IMR-90 (cell line): ENCODE results near the gene IL37. TPM values are rescaled to one million over a fixed set of nuclear protein-coding genes. Genes with fewer than 3 reads are reported as not detected.
"Not testable (repeated sequence)": the region's sequence is repeated elsewhere in the genome, so short reads cannot be mapped to it uniquely, and the experiment has no call there.

Source experiments
- ATAC-seq: fragments of 200-7000 bp; cut with Tn5 transposase; 2 replicates; pipeline ENCODE4 v1.9.1; 2020; ENCODE audit warnings: low read depth, mild to moderate bottlenecking, moderate library complexity
- BruUV-seq: library from RNA; stranded (reverse); fragments of 400-500 nt; replicated peaks from 2 replicates; lab custom pipeline; 2021; lab: Mats Ljungman, UMichigan
- CTCF ChIA-PET: fragments of 300-600 bp; formaldehyde crosslinking; extraction: SDS; loops from one replicate; lab custom pipeline; 2021; ENCODE audit warnings: antibody characterized with exemption; lab: Yijun Ruan, JAX
- POLR2A ChIA-PET: fragments of 300-600 bp; sonication (Branson Sonifier 250); formaldehyde crosslinking; loops from one replicate; lab custom pipeline; 2022; ENCODE audit warnings: antibody characterized with exemption; ENCODE audit not compliant: unreplicated experiment; lab: Charles Lee
- DNase-seq: peaks from one replicate; pipeline ENCODE4 v3.0.0; 2013
- H2AFZ ChIP-seq: replicated peaks from 2 replicates; pipeline ENCODE3; 2013; ENCODE audit warnings: low read length, mild to moderate bottlenecking; ENCODE audit not compliant: poor library complexity
- H2AK5ac ChIP-seq: 2 replicates; pipeline ENCODE4 v1.6.1; 2013; ENCODE audit warnings: low read depth, low read length, inconsistent platforms
- H2AK9ac ChIP-seq: replicated peaks from 2 replicates; pipeline ENCODE3; 2013; ENCODE audit warnings: mild to moderate bottlenecking, low read depth, low read length, moderate library complexity; ENCODE audit not compliant: poor library complexity
- H2BK120ac ChIP-seq: 2 replicates; pipeline ENCODE4 v1.6.1; 2013; ENCODE audit warnings: low read depth, low read length, inconsistent platforms
- H2BK15ac ChIP-seq: 3 replicates; pipeline ENCODE4 v1.6.1; 2013; ENCODE audit warnings: low read depth, low read length, inconsistent platforms
- H2BK20ac ChIP-seq: 2 replicates; pipeline ENCODE4 v1.6.1; 2013; ENCODE audit warnings: low read depth, mild to moderate bottlenecking, inconsistent platforms, low read length, moderate library complexity
- H2BK5ac ChIP-seq: 2 replicates; pipeline ENCODE4 v1.6.1; 2013; ENCODE audit warnings: mild to moderate bottlenecking, low read depth, low read length, inconsistent platforms; ENCODE audit not compliant: poor library complexity, severe bottlenecking
- H3K14ac ChIP-seq: replicated peaks from 2 replicates; pipeline ENCODE4 v1.6.1; 2013; ENCODE audit warnings: low read depth, low read length, inconsistent platforms
- H3K18ac ChIP-seq: 2 replicates; pipeline ENCODE4 v1.6.1; 2013; ENCODE audit warnings: low read depth, low read length, control low read depth
- H3K23ac ChIP-seq: 2 replicates; pipeline ENCODE4 v1.6.1; 2013; ENCODE audit warnings: low read depth, low read length, inconsistent platforms
- H3K27ac ChIP-seq: 2 replicates; pipeline ENCODE4 v1.5.1; 2013; ENCODE audit warnings: mild to moderate bottlenecking, control low read depth, low read length; ENCODE audit not compliant: insufficient read depth
- H3K27me3 ChIP-seq: 2 replicates; pipeline ENCODE4 v1.6.1; 2013; ENCODE audit warnings: low read length; ENCODE audit not compliant: control insufficient read depth, insufficient read depth
- H3K36me3 ChIP-seq: 2 replicates; pipeline ENCODE4 v1.6.1; 2013; ENCODE audit warnings: low read length, mixed read lengths; ENCODE audit not compliant: control insufficient read depth, insufficient read depth
- H3K4ac ChIP-seq: 2 replicates; pipeline ENCODE4 v1.6.1; 2013; ENCODE audit warnings: low read depth, low read length, inconsistent platforms
- H3K4me1 ChIP-seq: 2 replicates; pipeline ENCODE4 v1.6.1; 2013; ENCODE audit warnings: low read length, mixed read lengths; ENCODE audit not compliant: control insufficient read depth, insufficient read depth
- H3K4me2 ChIP-seq: 2 replicates; pipeline ENCODE4 v1.6.1; 2013; ENCODE audit warnings: low read depth, mild to moderate bottlenecking, control low read depth, low read length, moderate library complexity
- H3K4me3 ChIP-seq: 2 replicates; pipeline ENCODE4 v1.5.1; 2013; ENCODE audit warnings: low read depth, mild to moderate bottlenecking, control low read depth, low read length, moderate library complexity; ENCODE audit not compliant: insufficient read depth
- H3K56ac ChIP-seq: 2 replicates; pipeline ENCODE4 v1.6.1; 2013; ENCODE audit warnings: low read length, inconsistent platforms; ENCODE audit not compliant: insufficient read depth; ENCODE audit errors: extremely low read depth
- H3K79me1 ChIP-seq, 2 experiments: 2 replicates each; pipeline ENCODE4 v1.6.1; 2013; ENCODE audit warnings: low read length in 2 of 2, inconsistent platforms in 1 of 2, low read depth in 1 of 2
- H3K9ac ChIP-seq: 2 replicates; pipeline ENCODE4 v1.6.1; 2013; ENCODE audit warnings: low read depth, low read length, control low read depth
- H3K9me1 ChIP-seq: 2 replicates; pipeline ENCODE4 v1.6.1; 2013; ENCODE audit warnings: low read length, inconsistent platforms; ENCODE audit not compliant: insufficient read depth
- H3K9me3 ChIP-seq: 2 replicates; pipeline ENCODE4 v1.6.1; 2013; ENCODE audit warnings: low read length; ENCODE audit not compliant: control insufficient read depth, insufficient read depth
- H4K20me1 ChIP-seq: 2 replicates; pipeline ENCODE4 v1.6.1; 2013; ENCODE audit warnings: low read length, inconsistent platforms; ENCODE audit not compliant: insufficient read depth
- H4K5ac ChIP-seq: 2 replicates; pipeline ENCODE4 v1.6.1; 2013; ENCODE audit warnings: mild to moderate bottlenecking, low read depth, low read length, control low read depth
- H4K8ac ChIP-seq, 2 experiments: 2 replicates each; pipeline ENCODE4 v1.6.1; 2013; ENCODE audit warnings: low read depth in 2 of 2, low read length in 2 of 2, control low read depth in 1 of 2, inconsistent platforms in 1 of 2
- H4K91ac ChIP-seq: 2 replicates; pipeline ENCODE4 v1.6.1; 2013; ENCODE audit warnings: low read depth, low read length, inconsistent platforms; ENCODE audit not compliant: insufficient read depth
- MAZ ChIP-seq: IDR thresholded peaks from 2 replicates; pipeline ENCODE4 v1.6.1; 2012; ENCODE audit warnings: low read depth, mild to moderate bottlenecking, low read length, improper control_type of control experiment, moderate library complexity, borderline replicate concordance
- RAD21 ChIP-seq: IDR thresholded peaks from 2 replicates; pipeline ENCODE4 v1.6.1; 2012; ENCODE audit warnings: low read length, improper control_type of control experiment
- WGBS, 2 experiments: methylation state at CpG; one replicate each; pipeline versions ENCODE4 v1.1.5 to v1.1.7; 2013; ENCODE audit warnings: missing lambda C conversion rate in 2 of 2; ENCODE audit not compliant: insufficient read length in 1 of 2; ENCODE audit errors: extremely low coverage in 2 of 2; 5-methylcytosine and 5-hydroxymethylcytosine counted together
- dilution Hi-C: fragments of 300-500 bp; cut with HindIII; formaldehyde crosslinking; loops from one replicate; pipeline ENCODE4 v1.14.3; 2018; ENCODE audit warnings: low sequenced_read_pairs; ENCODE audit not compliant: unreplicated experiment
- in situ Hi-C: fragments of 300-500 bp; cut with MboI; formaldehyde crosslinking; loops from 3 replicates; pipeline ENCODE4 v1.14.3; 2019; ENCODE audit warnings: low sequenced_read_pairs, inconsistent platforms, mixed read lengths
- intact Hi-C: fragments of 100-400 bp; cut with micrococcal nuclease; formaldehyde crosslinking; loops from 2 replicates; pipeline ENCODE4 v1.10.0; 2022
- polyA plus RNA-seq, 3 experiments: library from polyadenylated mRNA; depleted of rRNA; stranded (reverse); fragments of >200 nt; gene quantifications; 2 replicates each; pipeline ENCODE4 v1.2.3, GENCODE V29; 2012; ENCODE audit warnings: low replicate concordance in 1 of 3
- total RNA-seq: library from RNA; depleted of rRNA; stranded (reverse); fragments of >200 nt; gene quantifications from 2 replicates; pipeline ENCODE4 v1.2.3, GENCODE V29; 2012
- TF ChIP-seq, protein P1 (sequence below): fragments of 150-350 bp; IDR thresholded peaks from 2 replicates; pipeline ENCODE4 v1.6.1; 2016; ENCODE audit warnings: low read depth, mild to moderate bottlenecking, low read length, moderate library complexity, borderline replicate concordance

The IL37 gene
- total and polyA plus RNA-seq, 2 of the 4 experiments (the other 2 are of a cell fraction), result 0.15 TPM; not detected in 1

DNA sequence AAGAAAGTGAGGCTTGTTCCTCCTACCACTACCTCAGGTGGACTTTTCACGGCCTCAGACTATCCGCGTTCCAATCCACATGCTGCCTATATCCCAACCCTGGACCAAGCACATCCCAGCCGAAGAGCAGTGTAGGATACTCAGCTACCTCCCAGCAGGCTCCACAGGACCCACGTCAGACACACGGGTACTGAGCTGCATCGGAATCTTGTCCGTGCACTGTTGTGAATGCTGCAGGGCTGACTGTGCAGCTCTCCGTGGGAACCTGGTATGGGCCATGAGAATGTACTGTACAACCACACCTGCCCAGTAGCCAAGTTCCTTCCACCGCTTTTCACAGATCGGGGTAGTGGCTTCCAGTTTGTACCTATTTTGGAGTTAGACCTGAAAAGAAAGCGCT lies 22.3 kb downstream of the IL37 start:
- Histone ChIP-seq H4K8ac (no peak overlapping the region), H3K14ac (no peak overlapping the region), H3K9me3 (no peaks in the 10 kb centered on the region), H2BK120ac (no peak overlapping the region), H3K27me3 (peaks cover 16% of the 10 kb centered on the region), H3K4me3 (no peak overlapping the region), H3K18ac (no peak overlapping the region), H4K5ac (no peak overlapping the region), H3K79me1 (no peaks in the 10 kb centered on the region), H3K36me3 (no peaks in the 10 kb centered on the region), H2AK5ac (no peak overlapping the region), H2BK5ac (no peak overlapping the region), H2BK15ac (no peak overlapping the region), H3K23ac (no peak overlapping the region), H3K4me1 (no peaks in the 10 kb centered on the region), H2AFZ (no peak overlapping the region), H4K20me1 (no peaks in the 10 kb centered on the region), H2AK9ac (no peak overlapping the region), H4K91ac (no peak overlapping the region), H3K9me1 (no peaks in the 10 kb centered on the region), H3K4ac (no peak overlapping the region), H2BK20ac (no peak overlapping the region), H3K9ac (no peak overlapping the region), H3K4me2 (no peak overlapping the region), H3K56ac (no peak overlapping the region), H3K27ac (no peak overlapping the region)
- dilution Hi-C loops, result no loop called here
- no TSS peak for BruUV-seq
- in situ Hi-C loops, result no loop called here
- no peak for DNase-seq
- no peak for ATAC-seq
- WGBS, 2 experiments, result 90% methylated on average over 3 of the region's 12 CpGs; no CpG with 5 or more reads in 1 of the 2 experiments
- no peak for TF ChIP-seq MAZ
- TF ChIP-seq, protein P1, sequence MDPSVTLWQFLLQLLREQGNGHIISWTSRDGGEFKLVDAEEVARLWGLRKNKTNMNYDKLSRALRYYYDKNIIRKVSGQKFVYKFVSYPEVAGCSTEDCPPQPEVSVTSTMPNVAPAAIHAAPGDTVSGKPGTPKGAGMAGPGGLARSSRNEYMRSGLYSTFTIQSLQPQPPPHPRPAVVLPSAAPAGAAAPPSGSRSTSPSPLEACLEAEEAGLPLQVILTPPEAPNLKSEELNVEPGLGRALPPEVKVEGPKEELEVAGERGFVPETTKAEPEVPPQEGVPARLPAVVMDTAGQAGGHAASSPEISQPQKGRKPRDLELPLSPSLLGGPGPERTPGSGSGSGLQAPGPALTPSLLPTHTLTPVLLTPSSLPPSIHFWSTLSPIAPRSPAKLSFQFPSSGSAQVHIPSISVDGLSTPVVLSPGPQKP, result no peak
- TF ChIP-seq RAD21, result no peak
- ChIA-PET POLR2A (no interaction called here), CTCF (no interaction called here)
- intact Hi-C loops, result no loop called here

DNA sequence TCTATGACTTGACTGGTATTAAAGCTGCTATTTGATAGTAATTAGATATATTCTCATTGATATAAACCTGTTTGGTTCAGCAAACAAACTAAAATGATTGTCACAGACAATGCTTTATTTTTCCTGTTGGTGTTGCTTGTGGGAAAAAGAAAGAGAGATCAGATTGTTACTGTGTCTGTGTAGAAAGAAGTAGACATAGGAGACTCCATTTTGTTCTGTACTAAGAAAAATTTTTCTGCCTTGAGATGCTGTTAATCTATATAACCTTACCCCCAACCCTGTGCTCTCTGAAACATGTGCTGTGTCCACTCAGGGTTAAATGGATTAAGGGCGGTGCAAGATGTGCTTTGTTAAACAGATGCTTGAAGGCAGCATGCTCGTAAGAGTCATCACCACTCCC lies 23.2 kb downstream of the IL37 start:
- H4K91ac ChIP-seq, CTCF ChIA-PET, H3K4me3 ChIP-seq, H3K14ac ChIP-seq, ATAC-seq, in situ Hi-C loops, H3K9me3 ChIP-seq, H3K4me2 ChIP-seq, dilution Hi-C loops, H2AFZ ChIP-seq, H2BK120ac ChIP-seq, H2AK9ac ChIP-seq, H2BK15ac ChIP-seq, H2BK20ac ChIP-seq, H3K27ac ChIP-seq, H3K23ac ChIP-seq, H4K5ac ChIP-seq, POLR2A ChIA-PET, H3K4ac ChIP-seq, H4K8ac ChIP-seq, BruUV-seq, intact Hi-C loops, H4K20me1 ChIP-seq, H3K4me1 ChIP-seq, H3K9me1 ChIP-seq, H3K18ac ChIP-seq, H3K79me1 ChIP-seq, H2BK5ac ChIP-seq, H3K9ac ChIP-seq, H3K36me3 ChIP-seq, H3K56ac ChIP-seq, H2AK5ac ChIP-seq, DNase-seq: not testable (repeated sequence)
- WGBS, 2 experiments, result no CpG with 5 or more reads among the region's 2 CpGs
- H3K27me3 ChIP-seq, result peaks cover 16% of the 10 kb centered on the region
